Activated naive CD4-positive, alpha-beta T cell treated with Interleukin-2 at 50 U/mL for 16 hours (primary cell): ENCODE measurements around the gene WNT11.

ENCODE experiments used
- DNase-seq: peaks from one replicate; pipeline ENCODE4 v3.0.0-alpha.2; 2020

WNT11 gene

DNA sequence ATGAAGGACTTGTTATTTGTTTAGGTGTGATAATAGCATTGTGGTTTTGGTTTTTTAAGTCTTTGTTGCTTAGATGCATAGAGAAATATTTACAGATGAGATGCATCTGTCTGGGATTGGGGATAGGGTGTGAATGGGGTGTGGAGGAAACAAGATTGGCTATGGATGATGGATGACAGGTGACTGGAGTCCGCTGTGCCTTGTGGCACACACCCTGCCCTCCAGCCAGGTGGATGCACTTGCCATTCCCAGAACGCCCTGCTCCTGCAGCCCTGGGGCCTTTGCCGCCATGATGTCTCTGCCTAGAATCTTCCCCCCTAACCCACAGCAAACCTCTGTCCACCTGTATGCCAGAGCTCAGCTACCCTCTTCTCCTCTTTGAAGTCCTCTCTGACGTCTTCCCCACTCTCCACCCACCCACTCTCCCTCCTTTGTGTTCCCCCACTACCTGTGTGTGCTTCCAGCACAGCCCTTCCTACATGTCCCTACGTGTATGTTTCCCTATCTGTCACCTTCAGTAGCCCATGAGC is 54.7 kb downstream of the WNT11 start:
- no peak for DNase-seq

GRCh38 chr11:76150141-76150540 is 56.2 kb downstream of the WNT11 start:
- no peak for DNase-seq

GRCh38 chr11:76149713-76150112 is 56.6 kb downstream of the WNT11 start:
- no peak for DNase-seq

GRCh38 chr11:76148941-76149613 is 57.2 kb downstream of the WNT11 start:
- DNase-seq: no peak

DNA sequence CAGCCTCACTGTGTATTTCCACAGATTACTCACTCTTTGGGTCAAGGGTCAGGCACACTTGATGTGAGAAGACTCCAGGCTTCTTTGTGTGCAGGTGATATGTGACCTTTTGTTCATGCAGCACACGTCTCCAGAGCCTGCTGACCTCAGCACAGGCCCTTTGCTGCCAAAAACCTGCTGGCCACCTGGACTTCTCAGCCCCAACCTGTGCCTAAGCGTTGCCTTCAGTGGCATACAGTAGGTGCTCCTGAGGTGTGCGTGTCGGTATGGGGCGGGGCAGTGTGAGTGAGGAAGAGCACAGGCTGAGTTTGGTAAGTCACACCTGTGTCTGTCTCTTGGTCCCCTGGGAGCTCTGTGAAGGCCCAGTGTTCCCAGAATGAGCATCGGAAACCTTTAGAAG is 58.1 kb downstream of the WNT11 start:
- DNase-seq: no peak

DNA sequence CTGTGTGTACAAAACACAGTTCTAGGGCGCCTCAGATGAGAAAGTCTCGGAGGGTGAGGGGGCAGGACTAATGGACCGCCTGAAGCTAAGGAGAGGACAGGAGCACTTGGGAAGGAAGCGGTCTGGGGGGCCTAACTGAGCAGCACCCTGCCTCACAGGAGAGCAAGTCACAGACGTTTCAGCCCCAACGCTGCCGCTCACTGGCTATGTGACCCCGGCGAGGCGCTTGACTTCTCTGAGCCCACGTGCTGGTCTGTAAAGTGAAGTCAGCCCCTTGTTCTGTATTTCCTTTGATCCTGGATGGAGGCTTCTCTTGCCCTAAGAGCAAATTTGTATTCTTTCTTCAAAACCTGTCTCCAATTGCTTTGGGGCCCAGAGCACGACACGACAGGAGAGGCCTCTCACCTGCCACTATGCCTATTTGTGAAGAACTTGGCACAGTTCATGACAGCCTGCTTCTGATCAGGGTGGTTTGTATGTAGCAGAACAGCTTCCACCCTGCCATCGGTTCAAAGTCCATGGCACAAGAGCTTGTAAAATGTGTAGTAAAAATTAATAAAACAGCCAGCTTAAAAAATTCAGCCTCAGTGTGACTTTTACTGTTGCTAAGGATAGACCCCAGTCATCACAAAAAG is 59.1 kb downstream of the WNT11 start:
- DNase-seq: no peak

- DNase-seq: no peak
Measured at GRCh38 chr11:76143274-76143673, 63.0 kb downstream of the WNT11 start.

DNA sequence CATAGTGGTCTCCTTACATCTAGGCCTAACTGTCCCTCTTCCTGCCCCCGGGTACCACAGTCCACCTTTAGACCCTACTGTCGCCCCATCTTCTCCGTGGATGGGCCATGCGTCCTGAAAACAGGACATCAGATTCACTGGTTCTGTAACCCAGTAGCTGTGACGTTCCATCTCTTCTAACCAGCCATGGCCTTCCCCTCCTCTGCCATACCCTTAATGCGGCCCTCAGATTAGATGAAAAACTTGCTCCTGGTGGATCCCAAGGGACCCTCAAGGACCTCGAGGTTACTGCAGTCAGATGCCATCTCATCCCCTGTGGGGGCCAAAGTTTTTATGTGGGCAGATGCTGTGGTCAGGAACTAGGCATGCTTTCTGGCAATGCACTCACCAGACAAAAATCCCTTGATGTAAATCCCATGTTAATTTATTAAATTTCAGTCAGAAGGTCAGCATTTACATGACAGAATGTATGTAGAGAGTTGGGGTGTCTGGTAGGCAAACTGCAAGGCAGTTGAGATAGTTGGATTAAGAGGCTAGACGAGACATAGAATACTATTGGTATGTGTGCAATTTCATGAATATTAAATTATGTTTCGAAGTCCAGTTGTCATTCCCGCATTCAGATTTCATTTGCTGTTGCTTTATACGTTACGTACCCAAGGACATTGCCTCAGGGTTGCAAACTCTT is 64.3 kb downstream of the WNT11 start:
- DNase-seq: no peak

GRCh38 chr11:76140912-76141574 is 65.3 kb downstream of the WNT11 start:
- no peak for DNase-seq

- DNase-seq: no peak
Measured at GRCh38 chr11:76139314-76139713, 67.0 kb downstream of the WNT11 start.
